IPS-NIHi7 (cell line): ENCODE measurements around the gene RALB.
"Not testable (repeated sequence)": the region's sequence is repeated elsewhere in the genome, so short reads cannot be mapped to it uniquely, and the experiment has no call there.

Experiments
- DNase-seq: peaks from one replicate; pipeline ENCODE4 v3.0.0; 2012; ENCODE audit warnings: mixed read lengths; ENCODE audit errors: extremely low spot score

RALB gene

GRCh38 chr2:120224735-120225548 lies 27.7 kb upstream of the RALB start:
- DNase-seq: no peak

DNA sequence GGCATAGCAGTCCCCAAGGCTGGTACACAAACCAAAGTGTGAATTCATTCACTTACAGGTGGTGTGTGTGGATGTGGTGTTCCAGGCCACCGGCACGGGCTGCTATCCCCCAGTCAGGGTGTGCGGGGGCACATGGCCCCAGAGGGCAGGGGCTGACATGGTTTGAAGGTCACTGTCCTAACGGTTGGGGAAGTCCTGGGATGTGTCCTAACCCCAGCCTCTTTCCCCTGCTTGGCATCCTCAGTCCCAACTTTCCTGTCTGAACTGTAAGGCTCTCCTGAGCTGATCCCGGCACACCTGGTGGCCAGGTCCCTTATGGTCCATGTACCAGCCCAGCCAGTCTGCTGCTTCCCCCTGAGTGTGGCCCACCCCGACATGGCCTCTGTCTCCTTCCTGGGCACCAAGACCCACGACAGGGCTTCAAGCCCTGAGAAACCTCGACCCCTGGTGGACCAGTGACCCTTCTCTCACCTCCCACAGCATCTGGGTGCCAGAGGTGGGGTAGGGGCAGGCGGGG lies 27.0 kb upstream of the RALB start:
- no peak for DNase-seq

DNA sequence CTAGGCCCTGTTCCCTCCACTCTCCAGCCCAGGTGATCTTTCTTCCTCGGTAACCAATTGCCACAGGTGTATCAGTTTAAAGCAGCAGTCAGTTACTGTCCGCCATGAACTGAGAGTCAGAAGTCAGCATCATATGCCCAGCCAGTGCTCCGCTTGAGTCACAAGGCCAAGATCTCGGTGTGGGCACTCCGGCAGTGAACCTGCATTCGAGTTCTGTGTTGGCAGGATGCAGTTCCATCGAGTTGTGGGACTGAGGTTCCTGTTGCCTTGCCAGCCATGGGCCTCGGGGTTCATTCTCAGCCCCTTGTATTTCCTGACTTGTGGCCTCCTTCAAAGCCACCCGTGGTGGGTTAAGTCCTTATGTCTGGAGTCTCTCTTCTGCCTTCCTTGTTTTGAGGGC lies 26.3 kb upstream of the RALB start:
- DNase-seq: no peak

GRCh38 chr2:120227111-120227991 lies 25.3 kb upstream of the RALB start:
- DNase-seq: no peak

DNA sequence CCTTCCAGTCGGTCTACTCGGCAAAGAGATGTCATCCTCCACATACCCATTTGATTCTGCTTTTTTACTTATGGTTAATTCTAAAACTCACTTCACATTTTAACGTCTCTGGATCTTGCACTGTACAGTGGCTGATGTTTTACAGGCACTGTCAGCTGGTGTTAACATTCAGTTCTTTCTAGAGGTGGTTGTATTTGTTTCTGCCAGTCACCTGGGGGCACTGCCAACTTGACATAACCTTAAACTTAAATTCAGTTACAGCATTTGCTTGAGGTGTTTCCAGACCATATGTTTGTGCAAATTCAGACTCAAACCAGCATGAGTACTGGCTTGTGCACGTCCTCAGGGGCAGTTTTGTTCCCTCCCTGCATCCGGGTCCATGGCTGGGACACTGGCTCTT lies 24.1 kb upstream of the RALB start:
- no peak for DNase-seq

GRCh38 chr2:120229341-120229740 lies 23.3 kb upstream of the RALB start:
- DNase-seq: no peak

DNA sequence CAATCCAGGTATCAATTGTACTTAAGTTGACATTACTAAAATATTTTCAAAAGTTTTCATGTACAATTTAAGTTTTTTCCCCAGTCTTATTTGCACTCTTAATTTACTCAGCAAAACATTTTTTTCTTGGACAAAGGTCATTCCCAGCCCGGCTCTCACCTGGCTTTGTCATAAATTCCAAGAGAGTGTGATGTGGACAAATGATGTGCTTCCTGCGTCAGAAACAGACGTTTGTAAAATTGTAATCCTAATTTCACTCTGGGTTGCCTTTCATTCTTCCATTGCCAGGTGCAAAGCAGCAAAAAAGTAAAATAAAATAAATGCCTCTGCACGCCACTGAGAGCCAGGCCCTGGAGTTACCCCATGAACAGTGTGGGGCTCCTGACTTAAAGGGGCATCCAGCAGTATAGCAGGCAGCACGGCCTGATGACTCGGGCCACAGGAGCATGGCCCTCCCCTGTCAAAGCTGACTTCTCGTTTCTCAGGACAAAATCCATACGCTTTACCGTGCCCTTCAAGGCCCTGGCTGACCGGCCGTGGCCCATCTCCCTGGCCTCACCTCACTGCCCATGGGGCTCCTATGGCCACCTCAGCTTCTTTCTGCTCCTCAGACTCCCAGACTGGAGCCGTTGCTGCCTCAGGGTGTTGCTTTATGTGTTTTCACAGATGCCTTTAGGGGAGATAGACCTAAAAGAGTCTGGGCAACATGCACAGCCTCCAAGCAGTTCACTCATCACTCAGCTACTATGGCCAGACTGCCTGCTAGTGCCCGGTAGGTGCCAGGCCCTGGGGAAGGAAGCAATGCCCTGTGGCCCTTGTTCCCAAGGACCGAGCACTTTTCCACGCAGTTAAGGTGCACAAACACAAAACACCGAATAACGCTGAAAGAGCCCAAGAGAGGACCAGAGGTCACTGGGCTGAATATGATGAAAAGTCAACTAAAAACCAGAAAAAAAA lies 21.9 kb upstream of the RALB start:
- DNase-seq: no peak

GRCh38 chr2:120231564-120231973 lies 21.1 kb upstream of the RALB start:
- DNase-seq: no peak

DNA sequence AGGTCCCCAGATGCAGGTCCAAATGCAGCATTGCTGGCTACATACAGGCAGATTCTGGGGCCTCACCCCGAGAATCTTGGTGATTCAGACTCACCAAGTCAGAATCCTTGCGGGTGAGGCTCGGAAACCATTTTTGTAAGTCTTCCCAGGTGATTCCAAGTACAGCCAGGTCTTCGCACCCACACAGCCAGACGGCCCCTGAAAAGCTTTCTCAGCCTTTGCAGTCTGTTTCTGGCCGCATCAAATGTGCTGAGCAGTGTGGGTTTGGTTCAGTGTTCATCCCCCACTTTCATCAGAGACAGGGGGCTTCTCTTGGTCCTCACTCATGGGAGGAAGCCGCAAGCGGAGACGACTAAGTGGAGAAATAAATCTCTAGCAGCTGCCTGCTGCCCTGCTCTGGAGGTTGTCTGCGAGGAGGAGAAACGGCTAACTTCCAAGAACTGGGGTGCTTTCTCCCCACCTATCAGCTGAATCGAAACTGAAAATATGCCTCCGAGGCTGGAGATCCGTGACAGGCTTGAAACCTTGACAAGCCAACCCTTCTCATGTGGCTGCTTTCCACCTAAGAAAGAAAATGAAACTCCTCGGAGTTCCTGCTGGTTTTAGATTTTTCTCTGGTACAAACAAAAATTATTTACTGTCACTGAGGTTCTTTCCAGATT lies 20.5 kb upstream of the RALB start:
- DNase-seq: no peak

GRCh38 chr2:120233292-120233691 lies 19.4 kb upstream of the RALB start:
- no peak for DNase-seq

- not testable (repeated sequence) for DNase-seq
Measured at GRCh38 chr2:120235158-120235557, 17.5 kb upstream of the RALB start.

DNA sequence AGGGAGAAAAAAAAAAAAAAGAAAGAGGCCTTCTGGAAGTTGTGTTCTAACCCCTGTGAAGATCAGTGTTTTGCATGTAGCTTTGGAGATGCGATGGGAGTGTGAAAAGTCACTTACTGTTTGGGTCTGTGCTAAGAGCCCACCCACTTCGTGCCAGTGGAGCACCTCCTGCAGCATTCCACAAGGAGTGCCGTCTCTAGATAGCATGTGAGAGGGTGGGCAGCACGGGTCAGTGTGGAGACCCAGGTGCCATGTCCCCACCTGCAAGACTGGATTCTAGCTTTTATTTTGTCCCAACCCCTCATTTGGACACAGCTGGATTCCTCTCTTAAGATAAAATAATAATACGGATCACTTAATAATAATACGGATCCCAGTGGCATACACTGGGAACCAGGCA lies 17.0 kb upstream of the RALB start:
- no peak for DNase-seq

DNA sequence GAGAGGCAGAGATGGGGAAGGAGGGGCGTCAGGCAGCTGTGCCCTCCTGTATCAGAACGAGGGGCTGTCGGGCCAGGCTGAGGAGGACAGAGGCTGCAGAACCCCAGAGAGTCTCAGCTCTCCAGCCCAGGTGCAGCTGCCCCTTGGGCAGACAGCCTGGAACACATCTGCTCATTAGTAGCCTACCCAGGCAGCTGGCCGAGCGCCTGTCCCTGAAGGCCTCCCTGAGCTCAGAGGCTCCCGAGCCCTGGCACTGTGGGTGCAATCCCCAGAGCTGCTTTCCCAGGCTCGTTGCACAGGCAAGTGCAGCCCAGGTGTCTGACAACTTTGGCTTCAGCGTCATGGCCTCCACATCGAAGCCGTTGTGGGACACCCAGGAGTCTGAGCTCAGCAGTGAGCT lies 16.3 kb upstream of the RALB start:
- DNase-seq: no peak

- DNase-seq: no peak
Measured at GRCh38 chr2:120236791-120237190, 15.9 kb upstream of the RALB start.

DNA sequence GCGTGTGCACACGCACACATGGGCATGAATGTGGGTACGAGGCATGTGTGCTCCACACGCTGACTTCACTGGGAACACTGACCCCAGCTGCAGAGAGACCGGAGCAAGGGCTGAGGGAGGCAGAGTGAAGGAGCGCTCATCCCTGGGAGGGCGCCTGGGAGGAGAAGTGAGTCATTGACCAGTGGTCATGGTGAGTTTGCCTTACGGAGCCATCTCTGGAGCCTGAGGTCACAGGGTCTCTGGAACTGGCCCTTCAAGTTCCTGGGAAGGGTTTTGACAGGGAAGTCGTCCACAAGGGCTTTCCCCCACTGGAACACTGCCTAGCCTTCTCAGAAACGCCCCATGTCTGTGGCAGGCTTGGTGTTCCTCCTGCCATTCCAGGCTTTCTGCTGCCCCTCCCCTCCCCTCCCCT lies 15.2 kb upstream of the RALB start:
- peak; percentile 62 for DNase-seq

- DNase-seq: no peak
Measured at GRCh38 chr2:120238728-120239487, 13.7 kb upstream of the RALB start.

GRCh38 chr2:120239488-120240287 lies 13.0 kb upstream of the RALB start:
- DNase-seq: peak; percentile 59

GRCh38 chr2:120240901-120241429 lies 11.7 kb upstream of the RALB start:
- no peak for DNase-seq

DNA sequence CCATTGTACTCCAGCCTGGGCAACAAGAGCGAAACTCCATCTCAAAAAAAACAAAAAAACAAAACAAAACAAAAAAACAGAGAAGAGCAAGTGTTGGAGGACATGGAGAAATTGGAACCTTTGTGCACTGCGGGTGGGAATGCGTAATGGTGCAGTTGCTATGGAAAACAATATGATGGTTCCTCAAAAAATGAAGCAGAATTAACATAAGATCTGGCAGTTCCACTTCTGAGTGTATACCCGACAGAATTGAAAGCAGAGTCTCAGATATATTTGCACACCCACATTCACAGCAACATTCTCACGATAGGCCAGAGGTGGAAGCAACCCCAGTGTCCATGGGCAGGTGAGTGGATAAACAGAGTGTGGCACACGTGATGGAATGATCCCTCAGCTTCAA lies 11.0 kb upstream of the RALB start:
- DNase-seq: no peak
